ENCODE measurements around the gene LDLRAD3.

Gene LDLRAD3

DNA sequence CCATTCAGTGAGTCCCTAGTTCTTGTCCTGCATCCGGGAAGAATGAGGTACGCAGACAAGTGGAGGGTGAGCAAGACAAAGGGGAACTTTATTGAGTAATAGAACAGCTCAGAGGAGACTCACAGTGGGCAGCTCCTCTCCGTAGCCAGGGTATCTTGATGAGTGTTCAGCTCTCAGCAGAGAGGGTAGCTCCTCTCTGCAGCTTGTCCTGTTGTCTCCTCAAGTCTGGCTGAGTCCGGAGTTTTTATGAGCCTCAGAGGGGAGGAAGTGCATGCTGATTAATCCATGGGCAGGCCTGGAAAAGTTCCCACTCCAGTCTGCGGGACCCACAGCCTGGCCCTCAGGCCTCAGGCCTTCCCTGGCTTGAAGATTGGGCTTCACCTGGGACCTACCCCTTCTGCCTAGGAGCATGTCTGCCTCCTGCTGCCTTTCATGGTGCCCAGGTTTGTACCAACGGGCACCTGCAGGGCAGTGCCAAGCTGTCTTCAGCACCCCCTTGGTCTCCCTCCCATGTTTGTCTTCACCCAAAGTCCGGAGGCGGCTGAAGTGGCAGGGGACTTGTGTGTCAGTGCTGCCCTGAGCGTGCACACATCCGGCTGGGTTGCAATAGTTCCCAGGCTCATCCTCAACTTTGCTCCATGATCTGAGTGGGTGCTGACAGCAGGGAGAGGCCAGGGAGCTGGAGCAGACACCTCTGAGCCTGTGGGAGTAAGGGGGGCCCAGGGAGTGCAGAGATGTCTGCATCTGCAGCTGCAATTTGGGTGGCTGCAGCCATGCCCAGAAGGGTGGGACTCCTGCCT is 134.2 kb downstream of the LDLRAD3 start:
- DNase-seq (ENCODE audit: low read depth), result no peak

DNA sequence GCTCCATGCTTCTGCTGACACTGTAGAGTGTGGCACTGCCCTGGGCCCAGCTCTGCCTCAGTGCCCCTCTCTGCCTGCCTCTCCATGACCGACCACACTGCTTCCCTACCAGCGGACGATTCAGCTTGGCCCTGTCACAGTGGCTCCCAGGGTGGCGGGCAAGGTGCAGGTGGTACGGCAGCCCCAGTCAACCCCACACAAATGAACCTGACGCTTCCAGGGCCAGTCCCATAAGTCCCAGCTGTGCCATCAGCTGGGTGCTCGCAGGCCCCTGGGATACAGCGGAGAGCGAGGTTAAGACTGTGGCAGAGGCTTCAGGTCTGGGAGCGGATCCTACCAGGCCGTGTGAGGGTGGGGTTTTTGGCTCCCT is 134.8 kb downstream of the LDLRAD3 start:
- no peak for DNase-seq (ENCODE audit: low read depth)

DNA sequence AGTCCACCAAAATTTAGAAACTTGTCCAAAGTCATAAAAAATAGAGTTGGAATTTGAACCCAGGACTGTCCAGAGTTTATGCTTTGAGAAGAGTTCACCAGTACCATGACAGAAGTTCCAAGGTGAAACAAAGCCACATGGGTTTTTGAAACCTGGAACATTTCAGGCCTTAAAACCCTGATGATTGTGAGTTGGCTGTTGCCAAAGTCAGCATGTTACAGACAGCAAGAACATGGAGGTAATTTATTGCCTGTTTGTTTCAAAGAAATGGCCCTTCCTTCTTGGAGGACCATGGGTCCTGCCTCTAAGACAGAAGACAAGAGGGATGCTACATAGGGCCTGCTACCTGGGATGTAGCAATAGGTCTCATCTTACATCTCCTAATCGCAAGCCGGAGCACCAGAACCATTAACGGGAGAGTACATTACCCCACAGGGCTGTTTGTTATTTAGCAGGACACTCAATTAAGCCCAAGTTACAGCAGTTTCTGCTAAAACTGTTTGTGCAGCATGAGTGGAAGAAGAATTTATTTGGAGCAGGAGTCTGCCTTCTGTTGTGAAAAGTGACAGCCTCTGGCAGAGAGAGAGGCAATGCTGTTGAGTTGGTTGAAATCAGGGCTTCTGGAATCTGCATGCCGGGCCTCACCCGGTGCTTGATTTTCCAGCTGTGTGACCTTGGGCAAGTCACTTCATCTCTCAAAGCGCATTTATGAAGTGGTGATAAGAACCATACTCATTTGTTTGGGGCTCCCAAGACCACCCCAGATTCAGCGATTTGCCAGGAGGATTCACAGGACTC is 136.2 kb downstream of the LDLRAD3 start:
- no peak for DNase-seq (ENCODE audit: low read depth)

DNA sequence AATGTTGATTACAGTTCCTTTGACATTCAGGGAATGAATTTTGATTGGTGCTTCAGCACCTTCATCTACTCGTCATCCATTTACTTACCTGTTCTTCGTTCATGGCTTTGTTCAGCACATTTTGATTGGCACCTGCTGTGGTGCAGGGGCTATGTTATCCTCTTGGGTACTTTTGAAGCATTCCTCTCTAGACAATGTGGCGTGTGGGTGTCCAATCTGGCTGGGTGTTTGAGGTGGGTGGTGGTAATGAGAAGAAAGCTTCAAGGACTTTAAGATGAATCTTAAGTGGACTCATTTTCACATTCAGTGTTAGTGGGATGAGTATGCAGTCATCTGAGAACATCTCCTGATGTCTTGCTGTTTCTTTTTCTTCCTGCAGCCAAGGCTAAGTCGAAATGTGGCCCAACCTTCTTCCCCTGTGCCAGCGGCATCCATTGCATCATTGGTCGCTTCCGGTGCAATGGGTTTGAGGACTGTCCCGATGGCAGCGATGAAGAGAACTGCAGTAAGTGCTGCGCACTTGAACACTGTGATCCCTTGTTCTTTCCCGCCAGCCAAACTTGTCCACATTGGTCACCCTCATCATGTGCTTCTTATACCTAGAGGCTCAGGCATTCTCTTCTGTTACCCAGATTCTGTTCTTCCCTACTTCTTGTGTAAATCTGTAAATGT is 137.5 kb downstream of the LDLRAD3 start:
- DNase-seq (ENCODE audit: low read depth), result no peak

DNA sequence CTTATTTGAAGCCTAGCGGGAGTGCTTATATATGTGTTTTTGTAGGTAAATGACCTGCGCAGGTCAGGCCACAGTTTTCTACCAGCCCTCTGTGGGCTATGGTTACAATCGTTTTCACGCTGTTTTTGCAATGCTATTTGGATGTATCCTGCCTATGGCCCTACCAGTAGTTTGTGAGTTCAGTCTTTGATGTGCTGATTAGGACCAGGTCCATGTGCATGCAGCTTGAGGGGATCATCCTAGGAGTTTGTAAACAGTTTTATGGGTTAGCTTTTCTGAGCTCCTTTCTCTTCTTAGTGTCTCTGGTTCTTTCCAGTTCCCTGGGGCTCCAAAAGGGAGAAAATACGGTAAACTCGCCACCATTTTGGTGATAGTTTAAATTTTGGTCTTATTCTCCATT is 142.5 kb downstream of the LDLRAD3 start:
- no peak for DNase-seq (ENCODE audit: low read depth)

DNA sequence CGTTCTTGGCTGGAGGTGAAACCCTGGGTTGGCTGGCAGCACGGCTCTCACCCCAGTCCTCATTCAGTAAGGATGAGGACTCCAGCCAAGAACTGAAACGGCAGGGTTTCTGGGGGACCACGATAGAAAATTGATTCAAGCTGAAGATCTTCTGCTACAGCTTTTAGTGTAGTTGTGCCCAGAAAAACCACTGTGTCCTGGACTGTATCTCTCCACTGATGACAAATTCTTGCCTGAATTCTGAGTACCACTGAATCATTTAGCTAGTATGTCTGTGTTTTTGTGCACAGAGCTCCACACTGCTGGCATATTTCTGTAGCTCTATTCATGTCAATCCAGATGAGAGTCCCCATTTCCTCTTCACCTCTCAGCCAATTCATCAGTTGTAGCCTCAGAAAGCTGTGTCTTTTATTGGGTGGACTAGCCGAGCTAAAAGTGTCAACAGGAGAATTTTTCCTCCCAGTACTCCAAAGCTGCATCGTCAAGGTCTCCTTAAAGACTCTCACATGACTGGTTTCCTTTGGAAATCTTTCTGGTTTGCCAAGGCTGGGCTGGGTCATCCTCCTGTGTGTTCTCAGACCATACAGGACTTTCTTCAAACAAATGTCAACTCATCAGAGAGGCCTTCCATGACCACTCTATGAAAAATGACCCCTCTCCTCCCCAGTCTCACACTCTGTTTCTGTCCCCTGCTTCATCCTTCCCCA is 144.6 kb downstream of the LDLRAD3 start:
- no peak for DNase-seq (ENCODE audit: low read depth)

DNA sequence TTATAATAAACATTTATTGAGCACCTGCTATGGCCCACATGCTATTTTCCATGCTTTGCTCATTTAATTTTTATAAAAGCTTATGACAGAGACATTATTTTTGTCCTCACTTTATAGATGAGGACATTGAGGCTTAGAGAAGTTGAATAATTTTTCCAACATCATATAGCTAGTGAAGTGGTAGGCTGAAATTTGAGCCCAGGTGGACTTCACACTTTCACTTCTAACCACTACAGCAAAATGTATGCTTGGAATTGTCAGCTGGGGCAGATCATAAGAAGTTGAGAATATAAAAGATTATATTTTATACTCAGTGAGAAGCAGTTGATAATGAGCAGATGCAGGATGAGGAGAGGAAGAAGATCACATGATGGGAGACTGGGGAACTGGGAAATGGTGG is 146.1 kb downstream of the LDLRAD3 start:
- DNase-seq (ENCODE audit: low read depth), result no peak

DNA sequence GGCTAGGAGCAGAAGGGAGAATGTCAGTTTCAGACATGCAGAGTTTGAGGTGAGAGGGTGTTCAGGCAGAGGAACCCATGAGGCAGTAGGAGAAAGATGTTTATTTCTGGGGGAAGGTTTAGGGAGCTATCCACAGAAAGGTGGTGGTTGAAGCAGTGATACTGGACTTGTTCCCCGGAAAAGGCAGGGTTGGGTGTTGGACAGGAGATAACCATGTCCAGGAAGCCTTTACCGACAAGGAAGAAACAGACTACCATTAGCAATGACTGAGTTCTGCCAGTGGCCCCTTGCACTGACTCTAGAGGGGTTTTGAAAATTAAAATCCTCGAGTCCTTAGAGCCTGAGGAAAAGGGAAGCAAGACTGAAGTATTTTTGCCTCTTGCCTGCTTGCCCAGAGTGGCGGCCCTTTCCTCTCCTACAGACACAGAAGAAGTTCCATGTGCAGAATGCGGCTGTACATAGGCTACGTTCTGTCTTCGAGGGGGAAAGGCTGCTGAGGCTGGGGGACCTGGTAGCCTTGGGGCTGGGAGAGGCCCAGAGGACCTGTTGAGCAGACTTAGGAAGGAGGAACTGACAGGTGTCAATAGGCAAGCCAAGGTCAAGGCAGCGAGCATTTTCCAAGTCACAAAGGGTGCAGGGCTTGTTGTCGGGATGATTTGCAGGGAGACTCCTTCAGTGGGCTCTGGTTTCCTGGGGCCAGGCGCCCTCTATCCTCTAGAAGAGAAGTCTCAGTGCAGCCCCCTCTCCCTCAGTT is 146.7 kb downstream of the LDLRAD3 start:
- DNase-seq (ENCODE audit: low read depth), result no peak

DNA sequence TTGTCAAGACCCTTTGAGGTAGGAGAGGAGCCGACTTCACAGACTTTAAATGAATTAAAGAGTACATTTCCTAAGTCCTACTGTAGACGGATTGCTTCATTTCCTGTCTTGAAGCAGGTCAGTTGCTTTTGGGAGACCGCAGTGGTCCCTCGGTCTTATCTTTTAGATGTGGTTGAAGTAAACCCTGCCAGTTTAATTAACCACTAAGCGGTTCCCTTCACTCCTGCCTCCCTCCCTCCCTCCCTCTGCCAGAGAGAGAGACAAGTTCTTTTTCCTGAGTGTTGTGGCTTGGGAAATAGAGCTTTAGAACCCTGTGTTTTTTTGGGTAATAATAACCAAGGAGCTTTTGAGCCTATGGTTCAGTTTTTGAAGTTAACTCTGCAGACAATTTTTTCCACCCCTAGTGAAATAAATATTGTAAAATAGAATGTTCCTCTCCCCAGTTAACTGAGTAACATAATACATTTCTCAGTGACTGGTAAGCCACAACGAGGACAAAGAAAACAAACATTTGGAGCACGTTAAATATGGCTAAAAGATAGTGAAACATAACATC is 147.5 kb downstream of the LDLRAD3 start:
- no peak for DNase-seq (ENCODE audit: low read depth)

DNA sequence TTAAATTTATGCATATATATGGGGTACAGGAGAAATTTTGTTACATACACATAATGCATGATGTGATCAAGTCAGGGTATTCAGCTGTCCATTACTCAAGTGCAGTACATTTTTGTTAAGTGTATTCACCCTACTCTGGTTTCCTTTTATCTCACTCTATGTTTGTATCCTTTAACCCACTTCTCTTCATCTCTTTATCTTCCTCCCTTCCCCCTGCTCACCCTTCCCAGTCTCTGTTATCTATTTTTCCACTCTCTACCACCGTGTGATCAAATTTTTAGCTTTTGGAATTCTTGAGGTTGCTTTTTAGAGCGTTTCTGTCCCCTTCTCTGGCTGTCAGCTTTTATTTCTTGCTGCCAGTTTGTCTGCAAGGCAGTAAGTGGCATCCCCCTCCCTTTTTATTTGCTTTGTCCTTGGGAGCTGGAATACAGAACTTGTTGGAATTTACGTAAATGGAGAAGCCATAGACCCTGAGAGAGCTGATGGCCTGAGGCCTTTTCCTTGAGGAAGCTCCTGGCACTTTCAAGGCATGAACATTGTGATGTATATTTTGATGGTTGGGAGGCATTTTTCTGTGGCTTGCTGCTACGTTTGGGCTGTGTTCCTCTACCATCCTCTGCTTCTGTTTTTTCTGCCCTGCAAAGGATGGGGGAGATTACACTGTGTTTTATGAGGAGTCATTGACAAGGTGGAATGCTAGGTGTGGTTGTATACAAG is 148.6 kb downstream of the LDLRAD3 start:
- no peak for DNase-seq (ENCODE audit: low read depth)

DNA sequence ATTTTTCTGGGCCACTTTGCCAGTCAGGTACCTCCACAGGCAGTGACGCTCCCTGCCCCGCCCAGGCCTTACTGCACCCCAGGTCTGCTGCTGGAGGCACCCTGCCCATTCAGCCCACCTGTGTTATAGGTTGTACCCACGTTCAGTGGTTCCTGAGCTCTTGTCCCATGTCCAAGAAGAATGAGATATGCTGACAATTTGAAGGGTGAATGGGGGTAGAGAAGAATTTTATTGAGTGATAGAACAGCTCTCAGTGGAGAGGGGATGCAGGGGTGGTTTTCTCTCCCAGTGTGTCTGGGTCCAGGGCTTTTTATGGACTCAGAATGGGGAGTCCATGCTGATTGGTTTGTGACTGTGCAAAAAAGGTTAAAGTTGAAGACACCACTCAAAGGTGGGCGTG is 149.7 kb downstream of the LDLRAD3 start:
- no peak for DNase-seq (ENCODE audit: low read depth)

DNA sequence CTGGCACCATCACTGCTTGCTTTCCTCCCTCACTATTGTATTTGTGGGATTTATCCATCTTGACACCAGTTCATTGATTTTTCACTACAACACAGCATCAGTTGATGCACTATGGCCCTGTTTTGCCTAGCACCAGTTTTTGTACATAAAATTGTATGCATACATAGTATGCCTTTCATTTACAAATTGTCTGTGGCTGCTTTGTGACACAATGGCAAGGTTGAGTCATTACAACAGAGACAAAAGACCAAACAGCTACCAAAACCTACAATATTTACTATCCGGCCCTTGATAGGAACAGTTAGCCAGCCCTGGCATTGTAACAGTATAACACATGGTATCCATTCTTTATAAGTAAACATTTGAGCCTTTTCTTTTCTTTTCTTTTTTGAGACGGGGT is 150.3 kb downstream of the LDLRAD3 start:
- DNase-seq (ENCODE audit: low read depth), result no peak

DNA sequence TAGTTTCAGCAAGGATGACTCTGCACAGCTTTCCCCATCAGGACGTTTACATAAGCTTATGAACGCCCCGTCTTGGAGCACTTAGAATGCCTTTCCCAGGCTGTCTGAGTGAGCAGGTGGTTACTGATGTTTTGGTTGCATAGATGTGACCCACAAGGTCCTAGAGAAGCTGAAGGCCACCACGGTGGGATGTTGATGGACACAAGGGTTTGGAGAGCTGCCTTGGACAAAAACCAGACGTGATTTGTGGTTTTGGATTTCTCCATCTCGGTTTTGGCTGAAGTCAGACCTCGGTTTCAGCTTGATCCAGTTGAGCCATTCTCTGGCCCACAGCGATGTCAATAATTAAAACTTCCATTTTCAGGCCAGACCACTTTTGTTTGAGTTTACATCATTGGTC is 151.9 kb downstream of the LDLRAD3 start:
- no peak for DNase-seq (ENCODE audit: low read depth)

DNA sequence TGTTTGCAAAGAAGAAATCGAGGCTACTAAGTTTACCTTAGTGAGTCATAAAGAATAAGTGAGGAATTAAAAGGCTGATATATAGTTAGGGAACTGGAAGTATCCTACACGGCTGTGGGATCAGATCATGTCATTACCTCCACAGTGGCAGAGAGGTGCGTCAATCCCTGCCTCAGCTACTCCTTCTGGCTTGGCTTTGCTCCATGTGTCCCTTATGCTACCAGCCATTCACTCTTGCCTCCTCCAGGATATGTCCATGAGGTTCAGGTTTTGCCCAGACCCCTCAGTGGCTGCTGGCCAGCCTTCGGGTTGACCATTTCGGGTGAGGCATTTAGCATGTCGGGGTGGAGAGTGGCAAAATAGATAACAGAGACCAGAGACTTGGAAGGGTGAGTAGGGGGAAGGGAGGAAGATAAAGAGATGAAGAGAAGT is 153.4 kb downstream of the LDLRAD3 start:
- DNase-seq (ENCODE audit: low read depth), result no peak

DNA sequence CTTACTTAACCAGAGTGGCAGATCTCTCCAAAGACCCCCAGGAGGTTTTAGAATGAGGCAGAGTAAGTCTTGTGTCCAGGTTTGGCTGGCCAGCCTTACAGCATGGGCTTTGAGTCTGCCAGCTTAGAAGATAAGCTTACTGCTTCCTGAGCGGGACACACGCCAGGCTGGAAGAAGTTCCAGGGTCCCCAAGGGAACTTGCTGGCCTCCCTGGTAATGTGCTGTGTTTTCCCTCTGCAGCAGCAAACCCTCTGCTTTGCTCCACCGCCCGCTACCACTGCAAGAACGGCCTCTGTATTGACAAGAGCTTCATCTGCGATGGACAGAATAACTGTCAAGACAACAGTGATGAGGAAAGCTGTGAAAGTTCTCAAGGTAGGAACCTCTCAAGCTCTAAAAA is 154.2 kb downstream of the LDLRAD3 start:
- no peak for DNase-seq (ENCODE audit: low read depth)

DNA sequence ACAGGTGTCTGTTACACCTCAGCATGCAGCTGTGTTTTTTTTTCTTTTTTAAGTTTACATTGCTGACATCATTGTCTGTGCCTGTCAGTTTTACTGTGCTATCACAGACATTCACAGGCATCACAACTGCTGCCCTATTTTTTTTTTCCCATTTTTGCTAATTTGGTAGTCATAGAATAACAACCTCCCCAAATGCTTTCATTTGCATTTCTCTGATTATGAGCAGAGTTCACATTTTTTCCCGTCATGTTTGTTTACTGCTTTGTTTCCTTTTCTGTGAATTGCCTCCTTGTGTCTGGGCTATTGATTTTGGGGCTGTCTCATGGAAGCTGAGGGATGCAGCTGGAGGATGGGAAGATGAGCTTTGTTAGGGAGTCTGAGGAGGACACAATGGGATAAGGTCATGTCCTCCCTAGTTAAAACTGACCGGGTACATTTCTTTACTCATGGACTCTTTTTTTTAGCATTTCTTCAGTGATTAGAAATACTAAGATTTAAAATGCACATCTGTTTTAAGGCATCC is 155.1 kb downstream of the LDLRAD3 start:
- no peak for DNase-seq (ENCODE audit: low read depth)

DNA sequence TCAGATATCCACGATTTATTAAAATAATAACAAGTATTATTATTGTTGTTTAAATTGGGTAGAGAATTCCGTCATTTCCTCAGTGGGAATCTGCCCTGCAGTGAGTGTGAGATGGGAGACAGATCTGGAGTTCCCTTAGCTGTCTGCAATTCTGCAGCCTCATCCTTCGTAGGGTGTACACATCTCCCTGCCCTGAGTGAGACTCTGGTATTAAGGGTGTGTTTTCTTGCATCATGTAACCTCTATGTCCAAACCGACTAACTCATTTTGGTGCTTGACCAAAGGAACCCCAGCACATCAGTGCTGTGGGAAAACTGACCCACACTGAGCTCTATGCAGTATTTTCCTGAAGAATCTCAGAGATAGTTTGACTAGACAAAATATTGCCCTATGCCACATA is 157.6 kb downstream of the LDLRAD3 start:
- DNase-seq (ENCODE audit: low read depth), result no peak

DNA sequence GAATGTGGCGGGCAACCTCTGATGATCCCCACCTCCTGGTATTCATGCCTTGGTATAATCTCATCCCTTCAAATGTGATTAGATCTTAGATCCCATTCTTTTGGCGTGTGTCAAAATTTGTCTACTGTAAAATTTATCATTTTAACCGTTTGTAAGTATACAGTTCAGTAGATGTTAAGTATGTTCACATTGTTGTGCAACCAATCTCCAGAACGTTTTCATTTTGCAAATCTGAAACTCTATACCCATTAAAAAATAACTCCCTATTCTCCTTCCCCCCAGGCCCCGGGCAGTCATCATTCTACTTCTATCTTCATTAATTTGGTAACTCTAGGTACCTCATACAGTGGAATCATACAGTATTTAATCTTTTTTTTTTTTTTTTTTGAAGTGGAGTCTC is 159.0 kb downstream of the LDLRAD3 start:
- DNase-seq (ENCODE audit: low read depth), result no peak

DNA sequence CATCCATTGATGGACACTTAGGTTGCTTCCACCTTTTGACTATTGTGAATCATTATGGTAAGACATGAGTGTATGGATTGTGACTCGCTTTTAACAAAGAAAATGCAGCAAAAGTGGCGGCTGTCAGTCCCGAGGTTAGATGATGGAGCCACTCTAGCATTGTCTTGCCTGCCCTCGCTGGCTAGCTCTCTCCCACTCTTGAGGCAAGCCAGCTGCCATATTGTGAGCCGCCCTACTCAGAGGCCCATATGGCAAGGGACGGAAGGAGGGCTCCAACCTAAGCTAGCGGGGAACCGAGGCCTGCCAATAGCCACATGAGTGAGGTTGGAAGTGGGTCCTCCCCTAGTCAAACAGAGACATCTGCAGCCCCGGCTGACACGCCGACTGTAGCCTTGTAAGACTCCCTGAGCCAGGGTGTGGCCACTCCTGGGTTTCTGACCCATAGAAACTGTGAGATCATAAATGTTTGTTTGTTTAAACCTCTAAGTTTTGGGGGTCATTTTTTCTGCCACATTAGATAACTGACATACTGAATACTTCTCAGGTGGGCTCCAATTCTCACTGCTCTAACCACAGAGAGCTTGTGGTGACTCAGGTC is 160.2 kb downstream of the LDLRAD3 start:
- DNase-seq (ENCODE audit: low read depth), result no peak

DNA sequence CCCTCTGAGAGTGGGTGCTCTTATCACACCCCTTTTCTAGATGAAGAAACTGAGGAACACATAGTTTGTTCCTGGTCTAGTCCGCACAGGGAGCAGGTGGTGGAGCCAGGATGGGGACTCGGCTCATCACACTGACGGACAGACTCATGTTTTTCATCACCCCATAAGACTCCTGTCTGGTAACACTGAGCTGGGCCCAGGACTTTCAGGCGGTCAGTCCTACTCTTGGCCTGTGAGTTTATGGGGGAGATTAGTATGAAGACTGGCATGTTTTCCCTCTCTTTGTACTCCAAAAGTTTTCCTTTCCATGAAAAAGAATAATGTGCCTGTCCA is 160.8 kb downstream of the LDLRAD3 start:
- DNase-seq (ENCODE audit: low read depth), result no peak

Measured in stimulated activated CD8-positive, alpha-beta memory T cell treated with anti-CD3 and anti-CD28 coated beads, Interleukin-15, amount 100 ng/mL, for 24 hours (primary cell).